GM08714 (cell line): Measurements from ENCODE around the gene P2RX4.
A peak's percentile ranks its signal among the peaks of the same experiment; 100 is the strongest.
"Not testable (repeated sequence)": the region's sequence is repeated elsewhere in the genome, so short reads cannot be mapped to it uniquely, and the experiment has no call there.

ENCODE experiments used
- H3K4me3 ChIP-seq: fragments of 200-500 bp; sonication (Bioruptor generic); 2 replicates; pipeline ENCODE4 v1.5.1; 2014; ENCODE audit warnings: mild to moderate bottlenecking, low read length, inconsistent platforms
- ZNF274 ChIP-seq: IDR thresholded peaks from 2 replicates; pipeline ENCODE4 v1.6.1; 2012; ENCODE audit warnings: mild to moderate bottlenecking, low read depth, low read length

Gene P2RX4

GRCh38 chr12:121203482-121203881 lies 6.4 kb upstream of the P2RX4 start:
- no peak for TF ChIP-seq ZNF274
- no peak overlapping the region for H3K4me3 ChIP-seq

GRCh38 chr12:121205491-121205890 lies 4.4 kb upstream of the P2RX4 start:
- H3K4me3 ChIP-seq, result no peak overlapping the region
- TF ChIP-seq ZNF274, result no peak

- not testable (repeated sequence) for H3K4me3 ChIP-seq
These were observed 1.4 kb upstream of the P2RX4 start for GRCh38 chr12:121208571-121208970.

- H3K4me3 ChIP-seq, result peak overlapping the region; percentile 69; the same call in 1 of the 2 replicates
- no peak for TF ChIP-seq ZNF274
These were observed 708 bp upstream of the P2RX4 start for GRCh38 chr12:121209221-121209620.

GRCh38 chr12:121212875-121213274 lies 2.9 kb downstream of the P2RX4 start:
- no peak for TF ChIP-seq ZNF274
- no peak overlapping the region for H3K4me3 ChIP-seq

GRCh38 chr12:121214166-121214777 lies 4.3 kb downstream of the P2RX4 start:
- H3K4me3 ChIP-seq, result no peak overlapping the region
- TF ChIP-seq ZNF274, result no peak

- no peak for TF ChIP-seq ZNF274
- H3K4me3 ChIP-seq, result no peak overlapping the region
These were observed 5.2 kb downstream of the P2RX4 start for GRCh38 chr12:121214855-121215745.

GRCh38 chr12:121216102-121216501 lies 6.2 kb downstream of the P2RX4 start:
- no peak for TF ChIP-seq ZNF274
- H3K4me3 ChIP-seq, result no peak overlapping the region

GRCh38 chr12:121217063-121217462 lies 7.1 kb downstream of the P2RX4 start:
- no peak overlapping the region for H3K4me3 ChIP-seq
- no peak for TF ChIP-seq ZNF274

GRCh38 chr12:121217761-121218160 lies 7.8 kb downstream of the P2RX4 start:
- no peak for TF ChIP-seq ZNF274
- H3K4me3 ChIP-seq, result no peak overlapping the region

GRCh38 chr12:121218588-121219352 lies 8.8 kb downstream of the P2RX4 start:
- H3K4me3 ChIP-seq, result no peak overlapping the region
- TF ChIP-seq ZNF274, result no peak

GRCh38 chr12:121219353-121219986 lies 9.5 kb downstream of the P2RX4 start:
- H3K4me3 ChIP-seq, result no peak overlapping the region
- no peak for TF ChIP-seq ZNF274

GRCh38 chr12:121222847-121223246 lies 12.9 kb downstream of the P2RX4 start:
- H3K4me3 ChIP-seq, result no peak overlapping the region
- no peak for TF ChIP-seq ZNF274
